Right renal pelvis (tissue), 4 donors: ENCODE data around the gene IGFL2. TPM values are rescaled to one million over a fixed set of nuclear protein-coding genes. Genes with fewer than 3 reads are reported as not detected.
"Not testable (repeated sequence)": the region's sequence is repeated elsewhere in the genome, so short reads cannot be mapped to it uniquely, and the experiment has no call there.

Experiments used
- DNase-seq, 4 donors: peaks; one replicate each; pipeline ENCODE4 v3.0.0-alpha.2; 2013; ENCODE audit warnings: low read depth in 4 of 4, low spot score in 3 of 4, missing footprints in 1 of 4
- polyA plus RNA-seq, 4 donors: library from polyadenylated mRNA; unstranded; fragments of 120-200 nt; gene quantifications; one replicate each; pipeline ENCODE4 v1.2.1, GENCODE V29; 2013; ENCODE audit not compliant: insufficient read length in 4 of 4

Gene IGFL2
- polyA plus RNA-seq, 4 donors, result 0.05 TPM; not detected in 3

DNA sequence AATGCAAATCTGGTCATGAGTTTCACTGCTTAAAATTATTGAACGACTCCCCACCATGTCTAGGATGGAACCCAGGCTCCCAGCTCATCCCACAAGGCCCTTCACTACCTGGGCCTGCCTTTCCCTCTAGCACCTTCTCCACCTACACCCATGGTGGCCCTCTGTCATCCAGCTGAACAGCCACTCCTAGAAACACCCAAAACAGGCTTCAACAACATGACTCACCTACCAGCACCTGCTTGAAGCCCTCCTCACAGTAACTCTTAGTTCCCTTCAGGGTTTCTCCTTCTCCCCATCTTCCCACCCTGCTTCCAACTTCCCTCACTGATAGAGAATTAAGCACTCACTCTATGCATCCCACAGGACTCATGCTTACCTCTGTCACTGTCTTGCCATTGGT lies 6.6 kb upstream of the IGFL2 start:
- DNase-seq, result no peak

DNA sequence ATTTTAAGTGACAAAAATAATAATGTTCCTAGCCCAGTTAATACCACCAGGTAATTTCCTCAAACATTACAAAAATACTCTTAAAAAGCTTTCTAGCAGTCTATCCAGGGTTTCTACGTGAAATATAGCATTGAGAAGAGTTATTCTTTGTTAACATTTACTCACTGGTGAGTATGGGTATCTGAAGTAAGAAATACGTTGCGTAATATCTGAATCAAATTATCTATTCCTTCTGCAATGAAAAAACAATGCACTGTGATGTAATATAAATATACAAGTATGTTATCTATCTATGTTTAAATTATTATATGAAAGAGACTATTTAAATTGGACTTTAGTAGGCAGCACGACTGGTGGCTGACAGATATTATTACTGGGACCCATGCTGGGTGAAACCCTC lies 5.7 kb upstream of the IGFL2 start:
- no peak for DNase-seq

DNA sequence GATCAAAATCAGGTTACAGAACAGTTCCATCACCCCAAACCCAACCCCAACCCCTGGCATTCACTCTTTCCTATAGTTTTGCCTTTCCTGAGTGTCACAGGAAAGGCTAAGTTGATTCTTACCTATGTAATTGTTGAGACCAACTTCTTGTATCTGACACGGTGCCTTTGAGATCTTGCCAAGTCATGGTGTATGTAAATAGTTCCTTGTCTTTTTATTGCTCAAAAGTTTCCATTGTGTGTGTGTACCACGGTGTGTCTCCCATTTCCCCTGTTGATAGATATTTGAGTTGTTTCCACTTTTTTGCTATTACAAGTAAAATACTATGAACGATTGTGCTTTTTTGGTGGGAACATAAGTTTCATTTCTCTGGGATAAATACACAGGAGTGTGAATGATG lies 3.3 kb upstream of the IGFL2 start:
- DNase-seq, result no peak

DNA sequence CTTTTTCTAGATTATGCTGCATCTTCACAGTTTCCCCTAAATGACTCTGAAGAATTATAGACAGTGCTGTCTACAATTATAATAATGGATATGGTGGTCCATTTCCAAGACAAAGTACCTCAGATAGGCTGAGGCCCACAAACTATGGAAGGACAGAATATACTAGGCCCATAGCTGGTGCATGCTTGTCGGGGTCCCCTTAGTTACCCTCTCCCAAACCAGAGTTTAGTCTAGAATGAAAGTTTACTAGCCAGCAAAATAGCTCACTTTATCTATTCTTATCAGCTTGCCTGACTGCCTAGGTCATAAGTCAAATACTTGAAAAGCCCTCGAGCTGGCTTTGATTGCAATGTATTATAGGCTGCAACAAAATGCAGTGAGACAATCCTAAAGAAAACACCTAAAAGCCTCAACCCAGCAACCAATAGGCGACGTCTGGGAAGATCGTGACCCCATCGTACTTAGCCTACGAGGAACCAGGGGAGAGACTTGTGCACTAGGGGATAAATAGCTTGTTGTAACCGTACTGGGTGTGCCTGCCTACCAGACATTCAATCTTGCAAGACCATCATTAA lies 785 bp upstream of the IGFL2 start:
- no peak for DNase-seq

DNA sequence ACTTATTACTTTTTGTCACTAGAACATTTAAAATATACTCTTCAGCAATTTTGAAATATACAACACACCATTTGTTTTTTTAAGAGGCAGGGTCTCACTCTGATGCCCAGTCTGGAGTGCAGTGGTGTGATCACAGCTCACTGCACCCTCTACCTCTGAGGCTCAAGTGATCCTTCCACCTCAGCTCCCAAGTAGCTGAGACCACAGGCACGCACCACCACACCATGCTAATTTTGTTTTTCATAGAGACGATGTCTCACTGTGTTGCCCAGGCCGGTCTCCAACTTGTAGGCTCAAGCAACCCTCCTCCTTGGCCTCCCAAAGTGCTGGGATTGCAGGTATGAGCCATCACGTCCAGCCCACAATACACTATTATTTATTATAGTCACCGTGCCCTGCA lies 2.6 kb downstream of the IGFL2 start:
- no peak for DNase-seq

DNA sequence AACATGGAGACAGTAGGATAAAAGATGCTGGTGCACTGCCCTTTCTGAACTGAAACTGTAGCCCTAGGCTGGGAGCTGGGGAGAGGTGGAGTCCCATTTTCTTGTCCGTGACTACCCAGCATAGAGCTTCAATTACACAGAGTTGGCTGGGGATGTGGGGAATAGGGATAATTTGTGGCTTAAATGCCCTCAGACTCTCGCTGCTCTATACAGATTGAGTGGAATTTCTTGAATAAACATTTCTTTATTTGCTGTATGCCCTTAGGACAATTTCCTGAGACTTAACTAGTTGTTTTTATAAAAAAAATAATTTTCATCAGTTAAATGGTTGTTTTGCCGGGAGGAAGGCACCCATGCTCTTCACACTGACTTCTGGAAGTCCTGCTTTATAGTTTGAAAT lies 7.2 kb downstream of the IGFL2 start:
- no peak for DNase-seq

DNA sequence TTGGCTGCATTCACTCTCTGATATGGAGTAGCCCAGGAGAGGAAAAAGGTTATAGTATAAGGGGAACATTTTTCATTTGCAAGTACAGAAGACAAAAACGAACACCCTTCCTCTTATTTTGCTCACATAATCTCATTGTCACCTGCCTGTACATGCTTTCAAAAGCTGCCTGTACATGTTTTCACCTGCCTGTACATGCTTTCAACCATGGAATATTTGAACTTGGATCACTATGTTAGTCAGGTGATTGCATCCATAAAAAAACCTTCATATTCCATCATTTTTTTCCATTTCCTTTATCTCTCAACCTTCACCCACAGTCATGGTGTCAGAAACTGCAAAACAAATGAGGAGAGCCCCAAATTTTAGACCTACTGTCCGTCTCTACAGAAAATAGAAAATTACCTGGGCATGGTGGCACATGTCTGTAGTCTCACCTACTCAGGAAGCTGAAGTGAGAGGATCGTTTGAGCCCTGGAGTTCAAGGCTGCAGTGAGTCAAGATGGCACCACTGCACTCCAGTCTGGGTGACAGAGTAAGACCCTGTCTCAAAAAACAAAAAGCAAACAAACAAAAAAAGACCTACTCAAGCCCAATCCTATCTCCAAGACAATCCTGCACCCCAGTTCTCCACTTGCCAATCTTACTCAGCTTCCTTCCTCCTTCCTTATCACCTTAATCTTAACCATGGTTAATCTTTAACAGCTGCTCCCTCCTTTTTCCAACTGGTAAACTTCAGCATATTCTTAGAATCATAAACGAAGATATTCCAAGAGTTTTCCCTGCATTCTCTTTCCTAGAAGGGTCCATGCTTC lies 11.6 kb downstream of the IGFL2 start:
- DNase-seq, result peak in 1 of 4 donors; percentile 3

DNA sequence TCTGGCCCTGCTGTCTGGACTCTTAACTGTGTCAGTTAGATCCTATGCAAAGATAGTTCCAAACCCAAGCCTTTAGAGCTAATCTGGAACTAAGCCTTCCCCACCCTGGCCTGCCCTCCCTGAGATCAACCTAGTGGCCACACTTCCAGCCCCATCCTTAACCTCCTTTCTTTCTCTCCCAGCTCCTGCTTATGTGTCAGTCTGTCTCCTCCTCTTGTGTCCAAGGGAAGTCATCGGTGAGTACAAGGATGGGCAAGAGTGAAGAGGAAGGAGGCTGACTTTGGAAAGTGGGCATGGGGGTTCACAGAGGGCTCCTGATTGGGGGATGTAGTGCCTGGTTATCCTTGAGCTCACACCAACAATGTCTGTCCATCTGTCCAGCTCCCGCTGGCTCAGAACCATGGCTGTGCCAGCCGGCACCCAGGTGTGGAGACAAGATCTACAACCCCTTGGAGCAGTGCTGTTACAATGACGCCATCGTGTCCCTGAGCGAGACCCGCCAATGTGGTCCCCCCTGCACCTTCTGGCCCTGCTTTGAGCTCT lies 12.3 kb downstream of the IGFL2 start:
- no peak for DNase-seq

DNA sequence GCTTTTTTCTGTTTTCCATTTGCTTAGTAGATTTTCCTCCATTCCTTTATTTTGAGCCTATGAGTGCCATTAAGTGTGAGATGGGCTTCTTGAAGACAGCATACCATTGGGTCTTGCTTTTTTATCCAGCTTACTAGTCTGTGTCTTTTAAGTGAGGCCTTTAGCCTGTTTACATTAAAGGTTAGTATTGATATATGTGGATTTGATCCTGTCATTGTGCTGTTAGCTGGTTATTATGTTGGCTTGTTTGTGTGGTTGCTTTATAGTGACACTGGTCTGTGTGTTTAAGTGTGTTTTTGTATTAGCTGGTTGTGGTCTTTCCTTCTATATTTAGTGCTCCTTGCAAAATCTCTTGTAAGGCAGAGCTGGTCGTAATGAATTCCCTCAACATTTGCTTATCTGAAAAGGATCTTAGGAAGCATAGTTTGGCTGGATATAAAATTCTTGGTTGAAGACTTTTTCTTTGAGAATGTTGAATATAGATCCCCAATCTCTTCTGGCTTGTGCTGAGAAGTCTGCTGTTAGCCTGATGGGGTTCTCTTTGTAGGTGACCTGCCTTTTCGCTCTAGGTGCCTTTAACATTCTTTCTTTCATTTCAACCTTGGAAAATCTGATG lies 13.7 kb downstream of the IGFL2 start:
- DNase-seq, result not testable (repeated sequence)

DNA sequence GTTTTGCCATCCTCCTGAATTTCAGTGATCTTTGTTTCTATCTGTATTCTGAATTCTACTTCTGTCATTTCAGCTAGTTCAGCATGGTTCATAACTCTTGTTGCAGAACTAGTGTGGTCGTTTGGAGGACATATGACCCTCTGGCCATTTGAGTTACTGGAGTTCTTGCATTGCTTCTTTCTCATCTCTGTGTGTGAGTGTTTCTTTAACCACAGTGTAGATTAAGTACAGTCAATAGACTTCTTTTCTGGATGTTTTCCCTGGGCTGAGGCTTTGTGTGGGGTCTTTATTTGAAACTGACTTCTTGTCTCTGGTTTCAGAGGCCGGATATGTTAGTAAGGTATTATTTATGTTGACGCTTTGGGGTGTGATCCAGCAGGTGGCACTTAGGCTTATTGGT lies 14.7 kb downstream of the IGFL2 start:
- DNase-seq, result no peak

DNA sequence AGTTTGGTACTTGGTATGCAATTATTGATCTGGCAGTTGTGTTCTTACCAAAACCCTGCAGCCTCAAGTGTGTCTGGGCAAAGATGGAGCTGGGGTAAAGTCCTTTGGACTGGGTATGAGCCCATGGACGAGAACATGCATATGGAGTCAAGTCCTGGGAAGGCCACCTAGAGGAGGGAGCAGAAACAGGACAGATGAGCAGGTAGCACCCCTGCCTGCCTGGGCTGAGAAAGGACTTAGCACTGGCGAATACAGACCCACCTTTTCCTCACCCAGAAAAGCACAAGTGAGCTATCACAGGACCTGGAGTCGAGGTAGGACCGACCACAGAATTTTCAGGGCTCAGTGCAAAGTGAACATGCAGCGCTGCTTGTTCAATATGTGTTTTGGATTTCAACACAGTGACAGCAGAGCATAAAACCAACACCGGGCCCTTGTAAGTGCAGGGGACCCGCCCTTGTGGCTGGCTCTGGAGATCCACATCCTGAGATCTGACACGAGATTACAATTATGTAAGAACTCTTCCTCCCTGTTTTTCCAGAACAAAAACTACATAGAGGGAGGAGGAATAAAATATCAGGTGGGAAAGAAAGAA lies 25.9 kb downstream of the IGFL2 start:
- no peak for DNase-seq

DNA sequence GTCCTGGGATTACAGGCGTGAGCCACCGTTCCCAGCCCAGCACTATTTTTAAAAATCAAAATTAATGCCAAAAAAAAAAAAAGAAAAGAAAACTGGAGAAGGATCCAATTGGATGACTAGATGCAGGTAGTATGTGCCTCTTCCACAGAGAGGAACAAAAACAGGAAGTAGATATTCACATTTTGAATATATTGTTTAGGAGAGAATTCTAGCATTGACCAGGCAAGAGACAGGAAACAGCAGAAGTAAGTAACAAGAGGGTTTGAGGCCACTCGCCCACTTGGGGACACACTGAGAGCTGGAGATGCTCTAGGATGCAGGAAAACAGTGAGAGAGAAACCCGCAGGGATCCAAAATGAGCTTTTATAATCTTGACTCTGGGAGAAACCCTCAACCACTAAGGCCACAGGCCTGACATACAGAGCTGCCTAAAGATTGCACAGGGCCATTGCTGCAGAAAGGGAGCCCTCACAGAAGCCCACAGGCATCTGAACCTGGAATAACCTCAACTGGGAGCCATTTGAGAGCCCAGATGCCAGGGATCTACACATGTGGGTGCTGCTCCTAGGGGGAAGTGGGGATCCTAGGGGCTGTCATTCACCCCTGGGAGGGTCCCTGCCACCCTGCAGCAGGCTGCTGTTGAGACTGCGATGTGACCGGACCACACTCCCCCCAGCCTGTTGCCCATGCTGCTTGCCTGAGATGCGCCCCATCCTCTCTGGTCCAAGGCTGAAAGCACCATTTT lies 28.2 kb downstream of the IGFL2 start:
- DNase-seq, result no peak

DNA sequence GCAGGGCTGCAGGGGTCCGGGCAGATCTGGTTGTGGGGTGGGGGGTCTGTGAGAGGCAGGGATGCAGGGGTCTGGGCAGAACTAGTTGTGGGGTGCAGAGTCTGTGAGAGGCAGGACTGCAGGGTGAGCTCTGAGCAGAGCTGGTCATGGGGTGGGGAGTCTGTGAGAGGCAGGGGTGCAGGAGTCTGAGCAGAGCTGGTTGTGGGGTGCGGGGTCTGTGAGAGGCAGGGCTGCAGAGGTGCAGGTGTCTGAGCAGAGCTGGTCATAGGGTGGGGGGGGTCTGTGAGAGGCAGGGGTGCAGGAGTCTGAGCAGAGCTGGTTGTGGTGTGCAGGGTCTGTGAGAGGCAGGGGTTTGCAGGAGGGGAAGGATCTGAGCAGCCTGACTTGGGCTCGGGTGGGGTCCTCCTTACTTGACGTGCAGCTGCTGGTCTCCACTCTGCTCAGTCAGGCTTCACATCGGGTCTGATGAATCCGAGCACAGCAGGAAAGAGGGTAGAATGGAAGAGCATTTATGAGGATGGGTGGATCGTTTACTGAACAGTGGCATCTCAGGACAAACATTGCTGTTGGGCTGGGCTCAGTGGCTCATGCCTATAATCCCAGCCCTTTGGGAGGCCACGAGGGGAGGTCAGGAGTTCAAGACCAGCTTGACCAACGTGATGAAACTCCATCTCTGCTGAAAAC lies 31.2 kb downstream of the IGFL2 start:
- no peak for DNase-seq

DNA sequence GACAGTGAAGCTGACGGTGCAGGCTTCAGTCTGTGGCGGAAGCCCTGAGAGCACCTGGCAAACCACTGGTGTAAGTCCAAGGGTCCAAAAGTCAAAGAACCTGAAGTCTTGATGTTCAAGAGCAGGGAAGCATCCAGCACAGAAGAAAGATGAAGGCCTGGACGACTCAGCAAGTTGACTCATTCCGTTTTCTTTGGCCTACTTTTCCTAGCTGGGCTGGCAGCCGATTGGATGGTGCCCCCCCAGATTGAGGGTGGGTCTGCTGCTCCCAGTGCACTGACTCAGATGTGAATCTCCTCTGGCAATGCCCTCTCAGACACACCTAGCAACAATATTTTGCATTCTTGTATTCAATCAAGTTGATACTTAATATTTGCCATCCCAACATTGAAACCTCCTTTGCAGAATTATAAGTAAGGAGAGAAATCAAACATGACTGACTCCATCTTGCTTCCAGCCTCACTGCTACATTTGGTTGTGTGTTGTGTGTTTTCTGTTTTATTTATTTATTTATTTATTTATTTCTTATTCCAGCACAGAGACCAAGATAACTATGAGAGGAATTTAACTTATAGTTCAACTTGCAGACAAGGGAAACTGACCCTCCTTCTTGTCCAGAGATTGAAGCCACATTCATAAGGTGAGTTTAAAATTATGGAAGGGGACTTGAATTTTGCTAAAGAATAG lies 32.8 kb downstream of the IGFL2 start:
- DNase-seq, result no peak

DNA sequence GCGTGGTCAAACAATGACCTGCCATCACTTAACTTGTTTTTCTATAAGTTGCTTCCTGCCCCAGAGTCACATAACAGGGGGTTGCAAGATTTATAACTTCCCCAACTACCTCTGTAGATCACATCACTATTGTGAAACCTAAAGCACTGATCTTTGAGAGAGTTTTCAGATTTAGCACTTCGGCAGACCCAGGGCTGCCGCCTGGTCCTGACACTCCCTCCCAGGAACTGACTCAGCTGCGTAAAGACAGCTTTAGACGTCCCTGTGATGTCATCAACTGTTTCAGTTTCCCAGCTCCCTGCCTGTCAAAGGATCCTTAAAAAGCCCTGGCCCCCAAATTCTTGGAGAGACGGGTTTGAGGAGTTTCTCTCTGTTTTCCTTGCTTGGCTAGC lies 33.3 kb downstream of the IGFL2 start:
- no peak for DNase-seq

DNA sequence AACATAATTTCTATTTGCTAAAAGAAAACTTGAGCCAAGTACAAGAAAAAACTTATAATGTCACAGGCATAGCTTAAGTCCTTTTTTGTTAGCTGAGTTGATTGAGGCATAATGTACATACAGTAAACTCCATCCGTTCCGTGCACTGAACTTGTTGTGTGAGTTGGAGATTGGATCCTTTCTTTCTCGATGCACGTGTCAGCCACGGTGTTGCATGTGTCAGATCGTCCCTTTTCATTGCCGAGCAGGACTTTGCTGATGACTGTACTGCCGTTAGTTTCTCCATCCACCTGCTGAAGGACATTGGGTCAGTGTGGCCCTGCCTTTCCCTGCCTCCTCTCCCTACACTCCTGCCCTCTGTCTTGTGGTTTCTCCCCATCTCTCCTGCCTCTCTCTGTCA lies 34.4 kb downstream of the IGFL2 start:
- no peak for DNase-seq

DNA sequence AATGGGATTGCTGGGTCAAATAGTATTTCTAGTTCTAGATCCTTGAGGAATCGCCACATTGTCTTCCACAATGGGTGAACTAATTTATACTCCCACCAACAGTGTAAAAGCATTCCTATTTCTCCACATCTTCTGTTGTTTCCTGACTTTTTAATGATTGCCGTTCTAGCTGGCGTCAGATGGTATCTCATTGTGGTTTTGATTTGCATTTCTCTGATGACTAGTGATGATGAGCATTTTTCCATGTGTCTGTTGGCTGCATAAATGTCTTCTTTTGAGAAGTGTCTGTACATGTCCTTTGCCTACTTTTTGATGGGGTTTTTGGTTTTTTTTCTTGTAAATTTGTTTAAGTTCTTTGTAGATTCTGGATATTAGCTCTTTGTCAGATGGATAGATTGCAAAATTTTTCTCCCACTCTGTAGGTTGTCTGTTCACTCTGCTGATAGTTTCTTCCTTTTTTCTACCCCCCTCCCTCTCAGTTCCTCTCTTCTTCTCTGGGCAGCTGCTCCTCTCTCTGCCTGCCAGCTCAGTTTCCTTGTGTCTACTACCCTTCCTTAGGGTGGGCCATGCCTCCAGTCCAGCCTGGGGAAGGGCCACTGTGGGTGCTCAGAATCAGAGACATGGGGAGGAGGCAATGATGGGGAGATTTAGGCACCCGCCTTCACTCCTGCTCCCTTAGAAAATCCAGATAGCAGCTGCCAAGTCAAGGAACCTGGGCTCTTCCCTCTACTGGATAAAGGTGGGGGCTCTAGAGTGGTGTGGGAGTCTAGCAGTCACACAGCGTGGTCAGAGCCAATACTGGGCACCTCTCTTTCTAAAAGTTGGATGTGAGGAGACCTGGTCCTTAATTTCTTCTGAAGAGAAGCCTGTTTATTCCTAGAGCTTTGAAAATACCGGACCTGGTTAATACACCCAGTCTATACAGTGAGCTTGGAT lies 37.0 kb downstream of the IGFL2 start:
- DNase-seq, result not testable (repeated sequence)

DNA sequence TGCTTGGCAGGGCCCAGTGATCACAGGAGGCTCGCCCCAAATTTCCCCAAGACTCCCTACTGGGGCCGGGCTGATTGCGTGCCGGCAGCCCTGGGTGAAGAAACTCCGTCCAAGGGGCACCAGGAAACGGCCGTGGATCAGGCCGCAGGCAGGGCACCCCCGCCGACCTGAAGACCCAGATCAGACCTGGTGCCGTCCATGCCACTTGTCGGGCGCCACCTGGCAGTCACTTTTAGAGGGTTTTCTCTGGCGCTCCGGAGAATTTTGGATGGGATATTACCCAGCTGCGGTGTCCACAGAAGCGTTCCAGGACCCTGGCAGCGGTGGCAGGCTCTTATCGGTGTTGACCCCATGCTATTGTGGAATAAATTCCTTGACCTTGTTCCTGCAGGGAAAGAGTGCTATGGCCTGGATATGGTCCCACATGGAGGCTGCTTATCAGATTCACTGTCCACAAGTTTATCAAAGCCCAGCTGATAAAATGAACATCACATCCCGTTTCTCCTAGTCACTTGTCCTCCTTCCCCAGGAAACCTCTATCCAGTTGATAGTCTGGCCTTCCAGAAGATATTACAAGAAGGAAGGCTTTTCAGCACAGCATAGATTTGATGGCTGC lies 38.2 kb downstream of the IGFL2 start:
- DNase-seq, result no peak
